GM21576 (cell line): ENCODE measurements around the gene SSTR5.
"Not testable (repeated sequence)": the region's sequence is repeated elsewhere in the genome, so short reads cannot be mapped to it uniquely, and the experiment has no call there.

Experiments
- ATAC-seq: cut with Tn5 transposase; IDR thresholded peaks from one replicate; pipeline ENCODE4 v1.9.1; 2021; ENCODE audit warnings: mild to moderate bottlenecking, moderate library complexity; ENCODE audit not compliant: unreplicated experiment

SSTR5 gene

GRCh38 chr16:1089439-1089821 lies 16.9 kb downstream of the SSTR5 start:
- no peak for ATAC-seq

- ATAC-seq, result no peak
Observed at GRCh38 chr16:1089822-1090619, 17.5 kb downstream of the SSTR5 start.

- no peak for ATAC-seq
Observed at GRCh38 chr16:1090620-1091587, 18.4 kb downstream of the SSTR5 start.

GRCh38 chr16:1091992-1092552 lies 19.5 kb downstream of the SSTR5 start:
- ATAC-seq, result no peak

GRCh38 chr16:1092685-1093283 lies 20.2 kb downstream of the SSTR5 start:
- not testable (repeated sequence) for ATAC-seq

- no peak for ATAC-seq
Observed at GRCh38 chr16:1093284-1094123, 21.0 kb downstream of the SSTR5 start.

- no peak for ATAC-seq
Observed at GRCh38 chr16:1094124-1094479, 21.6 kb downstream of the SSTR5 start.

GRCh38 chr16:1094601-1095449 lies 22.3 kb downstream of the SSTR5 start:
- no peak for ATAC-seq

GRCh38 chr16:1095450-1096168 lies 23.1 kb downstream of the SSTR5 start:
- no peak for ATAC-seq

- ATAC-seq, result no peak
Observed at GRCh38 chr16:1096169-1097082, 23.9 kb downstream of the SSTR5 start, which contains the start of gene C1QTNF8. C1QTNF8 (minus strand) TSS chr16:1096244; CDS start chr16:1094922, 1,322 bp downstream.

GRCh38 chr16:1097156-1097555 lies 24.6 kb downstream of the SSTR5 start:
- no peak for ATAC-seq

GRCh38 chr16:1097800-1098199 lies 25.3 kb downstream of the SSTR5 start:
- no peak for ATAC-seq

GRCh38 chr16:1098266-1098991 lies 25.9 kb downstream of the SSTR5 start:
- ATAC-seq, result no peak

GRCh38 chr16:1099189-1100083 lies 26.9 kb downstream of the SSTR5 start:
- ATAC-seq, result no peak

- no peak for ATAC-seq
Observed at GRCh38 chr16:1100084-1100800, 27.7 kb downstream of the SSTR5 start.
